ENCODE measurements around the gene GABRA4. TPM values are rescaled to one million over a fixed set of nuclear protein-coding genes. Genes with fewer than 3 reads are reported as not detected.

Gene GABRA4
- total and polyA plus RNA-seq, 2 donors: 0.11 TPM; not detected in 1

DNA sequence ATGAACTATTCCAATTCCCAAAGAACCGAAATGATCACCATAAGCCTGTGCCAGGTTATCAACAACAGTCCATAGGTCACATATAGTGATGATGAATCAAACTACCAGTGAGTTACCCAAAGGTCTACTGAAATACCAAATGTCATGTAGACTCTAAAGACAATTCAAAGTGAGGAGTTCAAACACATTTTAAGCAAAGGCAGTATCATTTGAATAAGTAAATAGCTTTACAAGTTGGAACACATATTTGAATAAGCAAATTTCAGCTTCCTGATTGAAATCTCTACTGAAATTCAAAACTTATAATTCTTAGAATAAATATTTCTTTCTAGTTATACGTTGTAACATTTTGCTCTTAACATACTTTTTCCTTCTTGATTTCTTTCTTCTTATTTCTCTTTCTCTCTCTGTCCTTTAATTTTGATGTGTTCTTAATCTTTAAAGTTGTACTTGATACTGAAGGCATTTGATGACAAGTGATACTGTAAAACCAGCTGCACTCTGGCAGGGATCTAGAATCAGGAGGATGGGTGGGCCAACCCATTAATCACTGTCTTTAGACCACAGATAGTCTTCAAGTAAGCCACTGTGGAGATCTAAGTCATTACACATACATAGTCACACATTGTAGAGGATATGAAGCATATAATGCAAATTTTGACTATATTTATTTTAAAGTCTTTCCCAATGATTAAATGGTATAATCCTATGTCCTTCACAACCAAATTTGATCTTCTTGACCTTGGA, 34.5 kb downstream of the GABRA4 start:
- Histone ChIP-seq H3K27ac (ENCODE audit: low read depth) (no peak overlapping the region), H3K4me1 (ENCODE audit: insufficient read depth) (no peaks in the 10 kb centered on the region), H3K36me3 (ENCODE audit: insufficient read depth) (no peaks in the 10 kb centered on the region), H3K4me3 (ENCODE audit: low read depth, low read length) (no peak overlapping the region)
- DNase-seq (ENCODE audit: extremely low spot score): no peak
- 70% methylated on average over 2 of the region's 2 CpGs for WGBS

DNA sequence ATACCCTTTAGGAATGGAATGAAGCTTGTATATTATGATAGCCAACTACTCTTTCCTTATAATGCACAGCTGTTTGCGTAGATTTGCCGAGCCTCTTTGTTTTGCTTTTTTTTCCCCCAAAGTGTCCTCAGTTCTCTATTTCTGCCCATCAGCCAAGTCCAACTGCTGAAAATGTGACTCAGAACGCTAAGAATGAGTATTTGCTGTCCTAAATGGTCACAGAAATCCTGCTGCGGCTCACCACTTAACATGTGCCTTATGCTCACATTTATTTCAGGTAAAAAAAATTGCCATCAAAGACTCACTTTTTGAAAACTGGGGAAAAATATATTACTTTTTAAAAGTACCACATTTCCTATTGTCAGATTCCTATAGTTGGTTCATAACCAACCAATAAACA, 36.9 kb downstream of the GABRA4 start:
- no peak overlapping the region for H3K27ac ChIP-seq (ENCODE audit: low read depth)
- H3K4me3 ChIP-seq (ENCODE audit: low read depth, low read length): no peak overlapping the region
- DNase-seq (ENCODE audit: extremely low spot score): no peak
- WGBS: 55% methylated on average over 4 of the region's 4 CpGs
- no peaks in the 10 kb centered on the region for H3K4me1 ChIP-seq (ENCODE audit: insufficient read depth)
- no peaks in the 10 kb centered on the region for H3K36me3 ChIP-seq (ENCODE audit: insufficient read depth)

DNA sequence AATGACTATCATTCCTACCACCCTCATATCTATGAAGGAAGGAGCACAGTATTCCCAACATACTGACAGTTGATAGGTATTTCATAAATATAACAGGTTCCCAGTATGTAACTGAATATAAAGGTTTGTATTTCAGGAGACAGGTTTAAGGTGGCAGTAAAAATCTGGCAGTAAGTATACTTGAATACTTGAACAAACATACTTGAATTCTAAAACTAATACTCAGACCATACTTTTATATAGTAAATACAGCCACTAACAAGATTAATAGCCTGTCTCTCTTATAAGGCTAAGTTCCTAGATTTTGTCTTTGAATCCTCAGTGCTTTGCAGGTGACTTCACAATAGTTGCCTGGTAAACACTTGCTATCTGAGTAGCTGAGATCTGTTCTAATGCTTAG, 37.8 kb downstream of the GABRA4 start:
- Histone ChIP-seq H3K4me3 (ENCODE audit: low read depth, low read length) (no peak overlapping the region), H3K36me3 (ENCODE audit: insufficient read depth) (no peaks in the 10 kb centered on the region), H3K4me1 (ENCODE audit: insufficient read depth) (no peaks in the 10 kb centered on the region), H3K27ac (ENCODE audit: low read depth) (no peak overlapping the region)
- DNase-seq (ENCODE audit: extremely low spot score): no peak

DNA sequence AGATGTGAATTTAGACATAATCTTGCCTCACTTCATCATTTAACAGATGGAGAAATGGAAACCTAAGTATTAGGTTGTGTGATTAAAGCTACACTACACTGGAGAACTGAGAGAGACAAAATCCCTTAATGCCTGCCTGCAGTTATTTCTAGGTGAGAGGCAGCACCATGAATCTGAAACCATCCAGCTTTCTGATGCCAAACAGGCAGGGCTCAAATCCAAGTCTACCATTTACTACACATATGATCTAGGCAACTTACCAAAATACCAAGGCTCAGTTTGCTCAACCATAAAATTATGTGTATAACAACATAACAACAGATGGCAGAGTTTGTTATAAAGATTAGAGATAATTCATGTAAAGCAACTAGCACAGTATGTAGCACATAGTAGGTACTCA, 38.7 kb downstream of the GABRA4 start:
- H3K27ac ChIP-seq (ENCODE audit: low read depth): no peak overlapping the region
- H3K4me1 ChIP-seq (ENCODE audit: insufficient read depth): no peaks in the 10 kb centered on the region
- H3K36me3 ChIP-seq (ENCODE audit: insufficient read depth): no peaks in the 10 kb centered on the region
- DNase-seq (ENCODE audit: extremely low spot score): no peak
- H3K4me3 ChIP-seq (ENCODE audit: low read depth, low read length): no peak overlapping the region

DNA sequence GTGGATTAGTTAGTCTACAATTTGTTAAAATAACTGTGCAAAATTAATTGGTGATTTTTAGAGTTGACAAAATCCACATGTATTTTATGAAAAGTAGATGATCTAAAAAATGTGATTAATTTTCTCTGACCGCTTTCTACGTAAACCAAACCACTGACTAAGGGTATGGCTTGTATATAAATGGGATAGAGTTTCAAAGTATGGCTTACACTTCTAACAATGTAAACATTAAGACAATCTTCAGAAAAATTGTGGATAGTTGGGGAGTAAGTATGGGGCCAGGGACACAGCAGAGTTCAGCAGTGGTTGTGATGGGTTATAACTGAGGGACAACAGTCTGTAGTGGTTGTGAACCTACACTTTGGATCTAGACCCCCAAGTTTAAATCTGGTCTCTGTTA, 39.8 kb downstream of the GABRA4 start:
- no peak for DNase-seq (ENCODE audit: extremely low spot score)
- Histone ChIP-seq H3K4me1 (ENCODE audit: insufficient read depth) (no peaks in the 10 kb centered on the region), H3K36me3 (ENCODE audit: insufficient read depth) (no peaks in the 10 kb centered on the region), H3K4me3 (ENCODE audit: low read depth, low read length) (no peak overlapping the region), H3K27ac (ENCODE audit: low read depth) (no peak overlapping the region)
- 51% methylated on average over 2 of the region's 2 CpGs for WGBS

DNA sequence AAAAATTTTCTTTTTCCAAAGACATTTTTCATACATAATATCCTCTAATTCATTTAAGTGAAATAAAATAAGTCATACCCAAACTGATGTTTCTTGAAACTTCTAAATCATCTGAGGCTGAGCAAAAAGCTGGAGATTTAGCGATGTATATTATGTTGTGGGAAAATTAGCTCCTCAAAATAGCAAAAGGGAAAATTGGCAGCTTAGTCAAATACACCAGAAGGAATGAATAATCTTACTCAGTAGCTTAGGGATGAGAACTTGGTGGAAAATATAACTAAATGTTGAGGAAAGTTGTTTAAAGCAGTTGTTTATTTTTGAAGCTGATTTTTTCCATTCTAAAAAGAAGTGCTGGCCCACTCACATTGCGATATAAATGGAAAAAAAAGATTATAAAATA, 40.9 kb downstream of the GABRA4 start:
- Histone ChIP-seq H3K4me3 (ENCODE audit: low read depth, low read length) (no peak overlapping the region), H3K36me3 (ENCODE audit: insufficient read depth) (no peaks in the 10 kb centered on the region), H3K27ac (ENCODE audit: low read depth) (no peak overlapping the region), H3K4me1 (ENCODE audit: insufficient read depth) (no peaks in the 10 kb centered on the region)
- no peak for DNase-seq (ENCODE audit: extremely low spot score)
- 74% methylated on average over 2 of the region's 2 CpGs for WGBS

DNA sequence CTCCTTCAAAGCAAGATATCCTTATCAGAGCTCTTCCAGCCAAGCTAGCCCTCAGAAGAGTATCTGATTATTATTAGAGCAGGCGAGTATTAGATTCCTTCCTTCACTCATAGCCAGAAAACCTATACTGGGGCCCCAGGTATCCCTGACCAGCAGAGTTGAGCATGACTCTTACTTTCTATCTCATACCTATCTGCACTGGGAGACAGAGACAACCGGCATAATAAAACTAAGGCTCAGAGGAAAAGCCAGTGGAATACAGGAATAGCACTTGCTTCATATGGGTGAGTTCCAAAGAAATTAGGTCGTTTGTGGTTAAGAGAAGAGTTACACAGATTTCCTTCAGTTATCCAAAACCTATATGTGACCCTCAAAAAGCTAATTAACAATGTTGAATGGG, 42.6 kb downstream of the GABRA4 start:
- no peak for DNase-seq (ENCODE audit: extremely low spot score)
- Histone ChIP-seq H3K4me1 (ENCODE audit: insufficient read depth) (no peaks in the 10 kb centered on the region), H3K27ac (ENCODE audit: low read depth) (no peak overlapping the region), H3K36me3 (ENCODE audit: insufficient read depth) (no peaks in the 10 kb centered on the region), H3K4me3 (ENCODE audit: low read depth, low read length) (no peak overlapping the region)
- 74% methylated on average over 3 of the region's 3 CpGs for WGBS

DNA sequence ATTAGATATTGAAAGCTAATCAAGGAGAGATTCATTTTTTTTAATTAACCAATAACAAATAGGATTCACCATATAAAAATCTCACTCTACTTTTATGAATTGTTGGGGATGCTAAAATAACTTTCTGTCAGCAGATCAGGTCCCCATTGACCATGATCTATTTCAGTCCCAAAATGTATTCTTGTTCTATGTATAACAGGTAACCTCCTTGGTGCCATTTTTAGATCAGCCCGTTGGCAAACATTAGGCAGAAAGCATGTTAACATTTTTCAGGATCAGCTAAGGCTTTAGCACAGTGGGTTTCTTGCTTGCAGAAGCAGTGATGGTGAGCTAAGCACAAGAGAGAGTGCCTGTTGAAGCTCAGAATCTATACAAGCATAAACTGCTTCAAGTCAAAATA, 43.6 kb downstream of the GABRA4 start:
- Histone ChIP-seq H3K4me1 (ENCODE audit: insufficient read depth) (no peaks in the 10 kb centered on the region), H3K27ac (ENCODE audit: low read depth) (no peak overlapping the region), H3K4me3 (ENCODE audit: low read depth, low read length) (no peak overlapping the region), H3K36me3 (ENCODE audit: insufficient read depth) (no peaks in the 10 kb centered on the region)
- WGBS: 70% methylated on average over 1 of the region's 1 CpG
- DNase-seq (ENCODE audit: extremely low spot score): no peak

DNA sequence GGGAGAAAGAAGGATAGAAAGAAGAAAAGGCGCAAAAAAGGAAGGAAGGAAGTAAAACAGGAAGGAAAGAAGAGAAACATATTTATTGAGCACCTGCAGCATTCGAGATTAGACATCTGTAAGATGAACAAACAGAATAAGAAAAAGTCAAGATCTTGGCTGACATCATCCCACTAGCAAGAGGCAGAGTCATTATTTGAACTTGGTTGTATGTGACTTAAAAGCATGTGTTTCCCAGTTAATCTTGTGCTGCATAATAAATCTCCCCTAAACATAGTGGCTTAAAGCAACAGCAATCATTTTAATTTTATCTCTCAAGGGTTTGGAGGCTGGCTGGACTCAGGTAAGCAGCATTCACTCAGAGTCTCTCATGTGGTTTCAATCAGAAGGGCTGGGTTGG, 45.8 kb downstream of the GABRA4 start:
- 45% methylated on average over 2 of the region's 2 CpGs for WGBS

DNA sequence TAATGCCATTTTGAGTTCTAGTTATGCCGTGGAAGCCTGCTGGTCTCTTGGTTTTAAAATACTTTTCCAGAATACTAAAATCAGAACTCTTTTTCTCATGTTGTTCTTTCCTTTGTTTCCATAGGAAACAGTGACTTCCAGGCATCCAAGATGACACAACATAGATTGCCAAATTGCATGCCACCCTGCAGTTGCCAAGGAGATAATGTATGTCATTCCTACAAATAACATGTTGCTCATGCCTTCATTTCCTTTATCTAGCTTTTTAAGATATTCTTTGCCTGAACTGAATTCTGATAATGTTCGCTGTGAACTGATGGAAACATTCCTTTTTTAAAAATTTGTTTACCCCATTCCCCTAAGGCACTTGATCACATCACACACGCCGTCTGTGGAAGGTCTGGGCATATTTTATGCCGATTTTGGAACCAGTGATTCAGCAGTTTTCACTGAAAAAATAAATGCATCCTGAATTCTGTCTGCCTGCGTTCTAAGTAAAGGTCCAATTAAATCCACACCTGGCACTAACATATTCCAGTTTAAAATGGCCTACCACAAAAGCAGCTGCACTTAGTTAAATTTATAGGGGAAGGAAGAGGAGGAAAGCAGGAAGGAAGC, 46.4 kb downstream of the GABRA4 start:
- WGBS: 52% methylated on average over 6 of the region's 6 CpGs
- no peak for DNase-seq (ENCODE audit: extremely low spot score)

More for the DNA sequence above, 45.8 kb downstream of the GABRA4 start:
- Histone ChIP-seq H3K36me3 (ENCODE audit: insufficient read depth) (no peaks in the 10 kb centered on the region), H3K4me1 (ENCODE audit: insufficient read depth) (no peaks in the 10 kb centered on the region), H3K27ac (ENCODE audit: low read depth) (no peak overlapping the region), H3K4me3 (ENCODE audit: low read depth, low read length) (no peak overlapping the region)
- no peak for DNase-seq (ENCODE audit: extremely low spot score)

DNA sequence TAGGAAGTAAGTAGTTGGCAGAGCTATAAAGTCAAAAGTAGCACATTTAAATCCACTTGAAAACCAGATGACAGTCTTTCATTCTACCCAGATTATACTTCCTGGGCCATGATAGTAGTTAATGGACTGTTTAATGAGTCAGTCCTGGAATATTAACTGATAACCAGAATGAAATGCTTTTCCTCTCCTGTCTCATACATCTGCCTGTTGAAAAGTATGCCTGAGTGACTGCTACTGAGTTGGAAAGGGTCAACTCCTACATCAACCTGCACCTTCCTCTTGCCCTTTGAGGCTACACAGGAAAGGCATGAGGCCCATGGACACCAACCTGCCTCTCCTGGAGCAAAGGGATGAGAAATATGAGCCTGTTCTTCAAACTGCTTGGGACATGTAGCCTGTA, 48.3 kb downstream of the GABRA4 start:
- Histone ChIP-seq H3K4me1 (ENCODE audit: insufficient read depth) (no peaks in the 10 kb centered on the region), H3K36me3 (ENCODE audit: insufficient read depth) (no peaks in the 10 kb centered on the region), H3K27ac (ENCODE audit: low read depth) (no peak overlapping the region), H3K4me3 (ENCODE audit: low read depth, low read length) (no peak overlapping the region)
- no peak for DNase-seq (ENCODE audit: extremely low spot score)

More for the DNA sequence above, 46.4 kb downstream of the GABRA4 start:
- Histone ChIP-seq H3K36me3 (ENCODE audit: insufficient read depth) (no peaks in the 10 kb centered on the region), H3K27ac (ENCODE audit: low read depth) (no peak overlapping the region), H3K4me1 (ENCODE audit: insufficient read depth) (no peaks in the 10 kb centered on the region), H3K4me3 (ENCODE audit: low read depth, low read length) (no peak overlapping the region)

DNA sequence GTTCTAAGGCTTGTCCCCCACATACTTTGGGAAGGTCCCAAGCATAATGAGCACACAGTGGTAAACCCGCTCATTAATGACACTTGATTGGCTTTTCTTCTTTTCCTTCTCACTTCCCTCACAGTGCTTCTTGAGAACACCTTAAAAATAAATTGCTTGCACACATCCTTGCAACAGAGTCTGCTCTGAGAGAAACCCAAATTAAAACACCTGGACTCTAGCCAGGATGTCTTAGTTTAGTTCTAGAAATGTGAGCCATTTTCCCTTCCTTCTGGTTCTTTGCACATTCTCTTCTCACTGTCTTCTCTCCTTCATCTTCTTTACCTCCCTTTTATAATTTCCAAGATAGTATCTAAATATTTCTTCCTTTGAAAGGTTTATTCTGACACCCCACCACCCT, 49.0 kb downstream of the GABRA4 start:
- no peak overlapping the region for H3K27ac ChIP-seq (ENCODE audit: low read depth)
- 92% methylated on average over 1 of the region's 1 CpG for WGBS
- no peak for DNase-seq (ENCODE audit: extremely low spot score)
- no peak overlapping the region for H3K4me3 ChIP-seq (ENCODE audit: low read depth, low read length)
- no peaks in the 10 kb centered on the region for H3K36me3 ChIP-seq (ENCODE audit: insufficient read depth)
- H3K4me1 ChIP-seq (ENCODE audit: insufficient read depth): no peaks in the 10 kb centered on the region

DNA sequence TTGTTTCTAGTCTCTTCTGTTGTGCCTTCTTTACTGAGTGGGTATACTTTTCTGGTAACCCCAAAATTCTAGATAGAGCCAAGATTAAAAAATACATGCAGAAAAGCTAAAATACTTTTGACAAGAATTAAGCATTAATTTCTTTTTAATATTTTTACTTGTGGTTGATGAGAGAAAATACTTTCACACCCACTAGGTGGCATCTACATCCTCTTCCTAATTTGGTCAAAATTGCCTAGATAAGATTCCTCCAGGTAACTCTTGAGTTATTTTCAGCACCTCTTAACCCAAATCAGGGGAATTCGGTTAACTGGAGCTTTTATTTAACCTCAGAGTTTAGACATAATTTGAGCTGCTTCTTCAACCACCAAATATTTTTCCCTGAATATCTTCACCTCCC, 55.9 kb downstream of the GABRA4 start:
- Histone ChIP-seq H3K36me3 (ENCODE audit: insufficient read depth) (no peaks in the 10 kb centered on the region), H3K27ac (ENCODE audit: low read depth) (no peak overlapping the region), H3K4me3 (ENCODE audit: low read depth, low read length) (no peak overlapping the region), H3K4me1 (ENCODE audit: insufficient read depth) (no peaks in the 10 kb centered on the region)
- DNase-seq (ENCODE audit: extremely low spot score): no peak
- 52% methylated on average over 1 of the region's 1 CpG for whole genome bisulfite sequencing

DNA sequence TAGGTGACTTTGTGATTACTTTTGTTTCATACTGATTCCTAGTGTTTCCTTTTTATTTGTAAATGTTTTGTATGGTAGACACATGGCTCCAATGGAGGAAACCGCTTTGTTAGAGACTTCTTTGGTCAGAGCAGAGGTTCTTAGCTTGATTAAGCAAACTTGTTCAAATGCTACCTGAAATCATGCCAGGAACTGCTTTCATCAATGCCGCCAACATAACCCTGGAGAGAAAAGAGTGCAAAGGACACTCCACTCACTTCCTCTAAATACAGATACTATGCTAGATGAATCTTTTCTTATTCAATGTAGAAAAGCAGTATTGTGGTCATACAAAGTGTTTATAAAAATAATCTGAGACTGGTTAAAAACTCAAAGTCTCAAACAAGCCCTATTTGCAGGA, 58.7 kb downstream of the GABRA4 start:
- Histone ChIP-seq H3K36me3 (ENCODE audit: insufficient read depth) (no peaks in the 10 kb centered on the region), H3K27ac (ENCODE audit: low read depth) (no peak overlapping the region), H3K4me1 (ENCODE audit: insufficient read depth) (no peaks in the 10 kb centered on the region), H3K4me3 (ENCODE audit: low read depth, low read length) (no peak overlapping the region)
- 70% methylated on average over 2 of the region's 2 CpGs for WGBS
- no peak for DNase-seq (ENCODE audit: extremely low spot score)

Measured in urinary bladder (tissue), 4 donors.